Limb (tissue), 2 donors: Measurements from ENCODE around the gene GRAMD4.
"Not testable (repeated sequence)": the region's sequence is repeated elsewhere in the genome, so short reads cannot be mapped to it uniquely, and the experiment has no call there.

Experiments used
- DNase-seq, 2 donors: peaks; one replicate each; pipeline ENCODE4 v3.0.0-alpha.2; 2016; ENCODE audit errors: extremely low spot score in 2 of 2

Gene GRAMD4

DNA sequence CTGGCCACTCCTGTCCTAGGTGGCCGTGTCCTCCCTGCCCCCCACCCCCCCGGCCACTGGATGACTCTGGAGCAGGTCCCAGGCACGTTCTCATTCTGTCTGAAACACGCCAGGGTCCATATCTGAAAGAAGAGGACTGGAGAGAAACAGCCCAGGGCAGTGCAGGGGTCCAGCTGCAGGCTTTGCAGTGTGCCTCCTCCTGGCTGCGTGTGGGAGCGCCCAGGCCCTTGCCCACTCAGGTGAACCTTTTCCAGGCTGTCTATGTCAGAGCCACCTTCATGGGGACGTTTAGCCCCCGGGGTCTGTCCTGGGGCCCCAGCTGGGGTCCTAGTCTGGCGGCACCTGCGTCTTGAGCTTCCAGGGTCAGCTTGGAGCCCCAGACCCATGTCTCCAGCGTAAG lies 15.6 kb downstream of the GRAMD4 start:
- no peak for DNase-seq

- no peak for DNase-seq
Measured at GRCh38 chr22:46636221-46637002, 16.2 kb downstream of the GRAMD4 start.

GRCh38 chr22:46637711-46638600 lies 17.8 kb downstream of the GRAMD4 start:
- DNase-seq: no peak

DNA sequence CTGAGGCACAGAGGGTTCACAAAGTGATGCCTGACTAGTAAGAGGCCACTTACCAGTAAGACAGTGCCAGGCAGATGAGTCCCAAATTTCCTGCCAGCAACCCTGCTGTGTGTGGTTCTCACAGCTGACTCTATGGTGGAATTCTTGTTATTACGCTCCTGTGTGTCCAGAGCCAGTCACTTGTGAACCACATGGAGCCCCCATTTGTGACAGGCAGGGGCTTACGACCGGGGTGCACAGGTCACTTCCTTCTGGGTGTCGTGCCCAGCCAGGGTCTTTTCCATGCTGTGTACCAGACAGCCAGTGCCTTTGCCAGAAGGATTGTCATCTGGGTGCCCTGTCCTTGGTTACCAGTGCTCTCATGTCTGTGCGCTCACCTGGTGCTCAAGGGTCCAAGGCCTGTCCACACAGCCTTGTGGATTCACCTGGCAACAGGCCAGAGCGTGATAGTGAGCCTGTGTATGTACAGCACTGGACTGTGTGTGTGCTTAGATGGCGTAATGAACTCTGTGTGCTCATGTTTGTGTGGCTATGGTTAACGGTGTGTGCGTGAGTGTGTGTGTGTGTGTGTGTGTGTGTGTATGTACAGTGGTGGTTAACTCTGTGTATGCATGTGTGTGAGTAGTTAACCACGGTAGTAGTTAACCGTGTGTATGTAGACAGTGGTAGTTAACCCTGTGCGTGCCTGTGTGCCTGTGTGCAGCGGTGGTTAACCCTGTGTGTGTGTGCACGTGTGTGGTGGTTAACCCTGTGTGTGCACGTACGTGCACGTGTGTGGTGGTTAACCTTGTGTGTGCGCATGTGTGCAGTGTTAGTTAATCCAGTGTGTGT lies 18.6 kb downstream of the GRAMD4 start:
- DNase-seq: peak in 1 of 2 donors; percentile 15

DNA sequence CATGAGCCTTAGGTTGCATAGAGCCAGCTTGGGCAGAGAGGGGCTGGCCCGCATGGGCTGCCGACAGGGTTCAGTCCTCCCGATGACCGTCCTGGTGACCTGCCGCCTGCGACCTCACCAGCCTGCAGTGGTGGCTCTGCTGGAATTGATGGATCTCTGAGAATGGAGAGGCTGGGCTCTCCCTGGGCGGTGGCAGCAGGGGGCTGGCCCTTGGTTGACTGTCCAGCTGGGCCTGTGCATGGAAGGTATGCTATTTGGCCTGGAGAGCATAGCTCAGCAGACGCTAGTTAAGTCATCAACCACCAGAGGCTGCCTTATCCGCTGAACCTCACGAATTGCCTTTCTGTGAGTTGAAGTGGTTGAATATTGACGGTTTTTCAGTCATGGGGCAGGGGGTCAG lies 19.7 kb downstream of the GRAMD4 start:
- no peak for DNase-seq

- peak; percentile 19 to 65 for DNase-seq
Measured at GRCh38 chr22:46640293-46641055, 20.3 kb downstream of the GRAMD4 start.

DNA sequence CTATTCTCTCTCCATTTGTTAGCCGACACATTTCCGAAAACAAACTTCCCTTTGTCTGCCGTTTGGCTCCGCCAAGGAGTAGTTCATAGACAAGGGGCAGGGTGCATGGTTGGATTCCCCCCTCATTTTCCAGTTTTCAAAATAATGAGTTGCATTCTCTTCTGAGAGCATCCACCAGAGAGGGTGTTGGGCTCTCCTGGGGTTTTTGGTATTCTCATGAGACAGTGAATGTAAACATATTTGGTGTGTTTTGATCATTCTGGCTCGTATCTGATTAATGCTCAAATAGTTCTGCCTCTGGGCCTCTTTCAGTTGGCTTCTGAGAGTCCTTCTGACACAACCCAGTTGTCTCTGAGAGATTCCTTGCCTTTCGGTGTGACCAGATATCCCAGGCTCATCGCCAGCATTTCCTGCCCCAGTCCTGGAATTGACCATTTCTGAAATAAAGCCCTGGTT lies 21.7 kb downstream of the GRAMD4 start:
- no peak for DNase-seq

GRCh38 chr22:46642840-46643480 lies 22.8 kb downstream of the GRAMD4 start:
- DNase-seq: not testable (repeated sequence)

DNA sequence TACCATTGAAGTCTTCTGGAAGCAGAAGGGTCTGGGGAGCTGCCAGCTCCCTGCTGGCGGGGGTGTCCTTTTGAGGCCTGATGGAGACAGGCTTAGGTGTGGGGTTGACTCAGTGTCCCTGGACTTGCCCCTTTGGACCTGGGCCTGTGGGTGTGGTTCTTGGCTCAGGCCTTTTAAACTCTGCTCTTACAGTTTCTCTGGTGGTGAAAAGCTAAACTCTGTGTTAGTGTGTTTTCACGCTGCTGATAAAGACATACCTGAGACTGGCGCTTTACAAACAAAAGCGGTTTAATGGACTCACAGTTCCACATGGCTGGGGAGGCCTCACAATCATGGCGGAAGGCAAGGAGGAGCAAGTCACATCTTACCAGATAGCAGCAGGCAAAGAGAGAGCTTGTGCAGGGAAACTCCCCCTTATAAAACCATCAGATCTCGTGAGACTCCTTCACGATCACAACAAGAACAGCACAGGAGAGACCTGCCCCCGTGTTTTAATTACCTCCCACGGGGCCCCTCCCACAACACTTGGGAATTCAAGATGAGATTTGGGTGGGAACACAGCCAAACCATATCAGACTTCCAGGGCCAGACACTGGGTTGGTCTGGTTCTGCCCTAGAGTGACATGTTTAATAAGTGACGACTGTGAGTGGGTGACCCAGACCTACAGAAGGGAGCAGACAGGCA lies 26.5 kb downstream of the GRAMD4 start:
- no peak for DNase-seq

DNA sequence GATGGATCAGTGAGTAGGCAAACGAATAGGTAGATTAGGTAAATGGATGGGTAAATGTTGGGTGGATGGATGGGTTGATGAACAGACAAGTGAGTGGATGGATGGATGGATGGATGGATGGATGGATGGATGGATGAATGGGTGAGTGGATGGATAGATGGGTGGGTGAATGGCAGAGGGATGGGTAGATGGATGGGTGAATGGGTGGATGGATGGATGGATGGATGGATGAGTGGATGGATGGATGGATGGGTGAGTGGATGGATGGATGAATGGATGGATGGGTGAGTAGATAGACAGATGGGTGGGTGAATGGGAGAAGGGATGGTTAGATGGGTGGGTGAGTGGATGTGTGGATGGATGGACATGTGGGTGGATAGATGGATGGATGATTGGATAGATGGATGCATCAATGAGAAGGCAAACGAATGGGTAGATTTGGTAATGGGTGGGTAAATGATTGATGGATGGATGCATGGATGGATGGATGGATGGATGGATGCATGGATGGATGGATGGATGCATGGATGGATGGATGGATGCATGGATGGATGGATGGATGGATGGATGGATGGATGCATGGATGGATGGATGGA lies 28.1 kb downstream of the GRAMD4 start:
- DNase-seq: not testable (repeated sequence)

DNA sequence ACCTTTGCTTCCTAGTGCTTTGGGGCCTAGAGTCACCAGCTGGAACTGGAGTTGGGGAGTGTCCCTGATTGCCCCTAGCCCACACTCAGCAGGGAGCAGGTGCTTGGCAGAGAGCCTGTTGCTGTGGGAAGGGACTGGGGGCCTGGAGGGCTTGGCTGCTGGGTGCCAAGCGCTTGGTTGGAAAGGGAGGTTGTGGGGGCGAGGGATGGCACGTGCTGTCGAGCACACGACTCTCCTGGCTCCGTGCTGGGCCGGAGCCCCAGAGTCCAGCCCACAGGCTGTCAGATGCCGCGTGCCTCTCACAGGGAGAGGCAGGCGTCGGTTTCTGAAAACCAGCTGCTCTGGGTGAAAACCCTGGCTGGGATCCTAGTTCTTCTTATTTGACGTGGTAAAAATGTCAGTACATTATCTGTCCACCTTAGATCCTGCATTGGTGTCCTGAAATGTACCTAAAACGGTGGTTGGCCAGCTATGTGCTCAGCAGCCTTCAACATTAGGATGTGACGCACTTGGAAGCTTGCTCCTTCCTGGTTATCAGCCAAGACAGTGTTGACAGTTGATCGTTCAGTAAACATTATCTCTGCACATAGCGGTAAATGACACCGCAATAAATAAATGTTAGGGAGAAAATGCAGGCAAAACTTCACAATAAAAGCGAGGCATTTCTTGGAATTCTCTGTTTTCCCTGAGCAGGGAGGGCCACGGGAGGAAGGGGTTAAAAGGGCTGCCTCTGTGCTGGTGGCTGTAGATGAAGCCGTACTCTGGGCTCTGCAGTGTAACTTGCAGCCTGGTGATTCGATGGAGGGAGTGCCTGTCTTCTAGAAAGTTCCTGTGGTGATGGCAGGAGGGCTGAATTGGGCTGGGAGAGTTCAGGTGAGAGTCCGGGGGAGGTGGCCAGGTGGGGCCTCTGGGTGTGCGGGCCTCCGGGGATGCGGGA lies 29.2 kb downstream of the GRAMD4 start:
- DNase-seq: peak in 1 of 2 donors; percentile 4

DNA sequence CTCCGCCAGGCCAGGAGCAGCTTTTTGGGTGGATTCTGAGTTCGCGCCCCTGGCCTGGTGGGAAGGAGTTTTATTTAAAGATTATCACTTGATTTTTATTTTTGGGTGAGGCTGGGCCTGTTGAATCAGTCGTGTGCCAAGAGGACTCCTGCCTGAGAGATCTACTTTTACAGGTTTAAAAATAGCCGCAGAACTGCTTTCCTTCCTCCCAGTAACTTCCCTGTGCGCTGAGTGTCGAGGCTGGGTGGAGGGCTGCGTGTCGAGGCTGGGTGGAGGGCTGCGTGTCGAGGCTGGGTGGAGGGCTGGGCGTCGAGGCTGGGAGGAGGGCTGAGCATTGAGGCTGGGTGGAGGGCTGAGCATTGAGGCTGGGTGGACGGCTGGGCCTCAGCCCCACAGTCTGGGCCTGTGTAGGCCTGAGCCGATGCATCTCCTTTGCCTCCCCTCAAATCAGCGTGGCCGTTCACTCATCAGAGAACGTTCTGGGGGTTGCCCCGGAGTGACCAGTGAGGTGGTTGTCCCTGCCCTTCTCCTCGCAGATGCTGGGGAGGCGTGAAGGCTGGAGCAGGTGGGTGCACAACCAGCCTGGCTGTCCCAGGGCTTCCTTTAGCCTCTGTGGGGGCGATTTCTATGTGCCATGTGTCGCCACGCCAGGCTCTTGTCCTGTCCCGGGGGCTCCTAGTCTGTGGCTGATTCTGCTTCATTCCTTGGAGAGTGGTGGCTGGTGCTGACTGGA lies 30.1 kb downstream of the GRAMD4 start:
- DNase-seq: no peak

GRCh38 chr22:46651316-46651715 lies 31.1 kb downstream of the GRAMD4 start:
- DNase-seq: no peak

GRCh38 chr22:46652081-46652846 lies 32.1 kb downstream of the GRAMD4 start:
- no peak for DNase-seq

GRCh38 chr22:46652847-46653331 lies 32.7 kb downstream of the GRAMD4 start:
- no peak for DNase-seq

DNA sequence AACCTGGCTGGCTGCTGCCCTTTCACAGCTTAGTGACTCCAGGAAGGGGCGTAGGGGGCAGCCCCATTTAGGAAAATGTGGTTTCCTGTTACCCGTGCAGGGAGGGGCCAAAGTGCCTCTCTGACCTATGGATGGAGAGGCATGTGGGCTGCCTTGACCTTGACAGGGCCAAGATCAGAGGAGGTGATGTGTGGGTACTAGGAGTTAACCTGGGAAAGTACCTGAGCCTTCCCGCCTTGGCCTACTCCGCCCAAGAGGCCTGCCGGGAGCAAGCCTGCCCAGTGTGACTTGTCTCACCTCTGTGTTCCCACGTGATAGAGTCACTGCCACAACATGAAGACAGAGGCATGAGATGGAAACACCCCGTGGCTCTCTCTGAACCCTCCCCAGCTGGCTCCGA lies 33.4 kb downstream of the GRAMD4 start:
- DNase-seq: no peak

DNA sequence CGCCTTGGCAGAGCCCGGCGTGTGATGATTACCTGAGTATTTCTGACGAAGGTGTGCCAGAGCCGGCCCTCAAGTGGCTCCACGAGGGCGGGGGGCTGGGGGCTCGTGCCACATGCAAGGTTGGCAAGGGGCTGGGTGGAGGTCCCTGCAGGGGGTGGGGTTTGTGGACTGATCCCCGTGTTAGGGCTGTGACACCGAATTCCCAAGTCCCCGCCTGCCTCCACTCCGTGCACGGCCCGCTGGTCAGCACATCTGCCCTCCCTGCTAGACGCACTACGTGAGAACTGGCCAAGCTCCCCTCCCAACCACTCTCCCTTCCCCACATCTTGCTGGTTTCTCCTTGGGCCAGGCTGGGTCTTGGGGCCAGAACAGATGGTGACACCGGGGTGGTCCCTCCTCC lies 34.2 kb downstream of the GRAMD4 start:
- no peak for DNase-seq
